Body of pancreas (tissue), 4 donors: ENCODE measurements around the gene EFNA1. TPM values are rescaled to one million over a fixed set of nuclear protein-coding genes. Genes with fewer than 3 reads are reported as not detected.

ENCODE experiments used
- ATAC-seq: fragments of 150-250 bp; one replicate; pipeline ENCODE4 v1.9.1; 2016
- DNase-seq, 4 donors: peaks; one replicate each; pipeline ENCODE4 v3.0.0-alpha.2; 2019
- H3K27ac ChIP-seq, 4 donors: fragments of 200-600 bp; sonication (generic); 1 replicate in 3 of 4; 2 replicates in 1 of 4; pipeline versions ENCODE4 v1.5.1 to v1.6.1; 2016 to 2019; ENCODE audit warnings: mild to moderate bottlenecking in 1 of 4, mixed read lengths in 1 of 4, moderate library complexity in 1 of 4
- H3K27me3 ChIP-seq, 2 donors: fragments of 200-600 bp; sonication (generic); one replicate each; pipeline ENCODE4 v1.6.0; 2016; ENCODE audit warnings: mild to moderate bottlenecking in 1 of 2
- H3K36me3 ChIP-seq, 2 donors: fragments of 200-600 bp; sonication (generic); replicated peaks in 1 of 2; 2 replicates each; pipeline ENCODE4 v1.5.1; 2016; ENCODE audit warnings: low read depth in 2 of 2; ENCODE audit not compliant: insufficient read depth in 1 of 2
- H3K4me1 ChIP-seq: fragments of 200-600 bp; sonication (generic); one replicate; pipeline ENCODE4 v1.6.0; 2016
- H3K4me3 ChIP-seq, 2 donors: fragments of 200-600 bp; sonication (generic); 1 replicate in 1 of 2; 2 replicates in 1 of 2; pipeline ENCODE4 v1.5.1; 2016 to 2019
- H3K9me3 ChIP-seq, 3 donors: fragments of 200-600 bp; sonication (generic); 1 replicate in 2 of 3; 2 replicates in 1 of 3; pipeline ENCODE4 v1.5.1; 2016
- POLR2A ChIP-seq, 3 donors: fragments of 450-650 bp; IDR thresholded peaks; one replicate each; pipeline ENCODE4 v1.6.1; 2016; ENCODE audit warnings: antibody characterized with exemption in 3 of 3, mild to moderate bottlenecking in 2 of 3
- WGBS, 2 donors: methylation state at CpG; one replicate each; pipeline ENCODE4 v1.1.5; 2017; 5-methylcytosine and 5-hydroxymethylcytosine counted together
- intact Hi-C: fragments of 100-400 bp; cut with DNase I; formaldehyde crosslinking; loops from one replicate; pipeline ENCODE4 v1.15.1; 2023
- small RNA-seq: library from RNA; depleted of rRNA; stranded (forward); fragments of <200 nt; gene quantifications from one replicate; pipeline ENCODE3, GENCODE V24; 2016
- total RNA-seq, 2 donors: library from RNA; depleted of rRNA; stranded (reverse); fragments of >200 nt; gene quantifications; one replicate each; pipeline ENCODE4 v1.1.0, GENCODE V29; 2016
- TF ChIP-seq, protein P1 (sequence below), 7 experiments: fragments of 450-650 bp in 4 of 7; fragments of 200-600 bp in 3 of 7; sonication (generic) in 3 of 7; IDR thresholded peaks; one replicate each; pipeline ENCODE4 v1.5.1; 2016 to 2019; ENCODE audit warnings: antibody characterized with exemption in 7 of 7

The EFNA1 gene
- total RNA-seq, 2 donors from 2014 or later = 10.5 to 20.2 TPM

DNA sequence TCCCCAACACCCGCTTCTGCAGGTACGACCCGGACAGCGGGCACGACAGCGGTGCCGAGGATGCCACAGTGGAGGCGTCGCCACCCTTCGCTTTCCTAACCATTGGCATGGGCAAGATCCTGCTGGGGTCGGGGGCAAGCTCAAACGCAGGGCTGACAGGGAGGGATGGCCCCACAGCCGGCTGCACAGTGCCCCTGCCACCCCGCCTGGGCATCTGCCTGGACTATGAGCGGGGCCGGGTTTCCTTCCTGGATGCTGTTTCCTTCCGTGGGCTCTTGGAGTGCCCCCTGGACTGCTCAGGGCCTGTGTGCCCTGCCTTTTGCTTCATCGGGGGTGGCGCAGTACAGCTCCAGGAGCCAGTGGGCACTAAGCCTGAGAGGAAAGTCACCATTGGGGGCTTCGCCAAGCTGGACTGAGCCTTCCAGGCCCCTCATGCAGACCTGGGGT, 56.1 kb downstream of the EFNA1 start:
- TF ChIP-seq POLR2A (IDR thresholded peaks at IDR 0.05) = no peak
- TF ChIP-seq, protein P1, sequence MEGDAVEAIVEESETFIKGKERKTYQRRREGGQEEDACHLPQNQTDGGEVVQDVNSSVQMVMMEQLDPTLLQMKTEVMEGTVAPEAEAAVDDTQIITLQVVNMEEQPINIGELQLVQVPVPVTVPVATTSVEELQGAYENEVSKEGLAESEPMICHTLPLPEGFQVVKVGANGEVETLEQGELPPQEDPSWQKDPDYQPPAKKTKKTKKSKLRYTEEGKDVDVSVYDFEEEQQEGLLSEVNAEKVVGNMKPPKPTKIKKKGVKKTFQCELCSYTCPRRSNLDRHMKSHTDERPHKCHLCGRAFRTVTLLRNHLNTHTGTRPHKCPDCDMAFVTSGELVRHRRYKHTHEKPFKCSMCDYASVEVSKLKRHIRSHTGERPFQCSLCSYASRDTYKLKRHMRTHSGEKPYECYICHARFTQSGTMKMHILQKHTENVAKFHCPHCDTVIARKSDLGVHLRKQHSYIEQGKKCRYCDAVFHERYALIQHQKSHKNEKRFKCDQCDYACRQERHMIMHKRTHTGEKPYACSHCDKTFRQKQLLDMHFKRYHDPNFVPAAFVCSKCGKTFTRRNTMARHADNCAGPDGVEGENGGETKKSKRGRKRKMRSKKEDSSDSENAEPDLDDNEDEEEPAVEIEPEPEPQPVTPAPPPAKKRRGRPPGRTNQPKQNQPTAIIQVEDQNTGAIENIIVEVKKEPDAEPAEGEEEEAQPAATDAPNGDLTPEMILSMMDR (IDR thresholded peaks at IDR 0.05) = no peak
- Histone ChIP-seq H3K4me1 (peaks cover 46% of the 10 kb centered on the region), H3K27ac (peak overlapping the region in 2 of 4 donors; percentile 92), H3K9me3 (no peaks in the 10 kb centered on the region), H3K36me3 (no peaks in the 10 kb centered on the region), H3K27me3 (no peaks in the 10 kb centered on the region), H3K4me3 (no peak overlapping the region)
- ATAC-seq (no peak), DNase-seq (no peak)
- intact Hi-C loops = no loop called here
- 90 to 96% methylated on average over 16 to 17 of the region's 20 CpGs for WGBS, 2 donors

DNA sequence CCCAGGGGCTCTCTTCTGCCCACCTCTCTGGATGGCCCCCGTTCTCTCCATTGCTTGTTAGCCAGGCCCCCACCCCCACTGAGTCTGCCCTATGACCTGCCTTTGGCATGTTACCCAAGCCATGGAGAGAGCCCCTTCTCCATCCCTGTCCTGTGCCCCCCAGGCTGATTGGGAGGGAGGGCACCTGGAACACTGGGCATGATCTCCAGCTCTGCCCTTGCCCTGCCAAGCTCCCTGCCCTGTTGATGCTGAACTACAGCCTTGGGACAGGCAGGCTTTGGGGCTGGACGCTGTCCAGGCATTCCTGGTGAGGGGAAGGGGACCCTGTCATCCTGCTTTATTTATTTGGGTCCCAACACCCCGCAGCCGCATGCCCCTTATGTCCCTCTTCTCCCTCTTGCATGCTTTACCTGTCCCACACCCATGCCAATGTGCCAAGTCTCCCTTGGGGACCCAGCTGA, 56.7 kb downstream of the EFNA1 start:
- WGBS, 2 donors = 54 to 64% methylated on average over 4 of the region's 4 CpGs
- H3K9me3 ChIP-seq = no peaks in the 10 kb centered on the region
- DNase-seq = peak in 1 of 4 donors; percentile 36
- no peaks in the 10 kb centered on the region for H3K36me3 ChIP-seq
- peaks cover 46% of the 10 kb centered on the region for H3K4me1 ChIP-seq
- no peaks in the 10 kb centered on the region for H3K27me3 ChIP-seq
- no peak for ATAC-seq
- no peak for TF ChIP-seq POLR2A (IDR thresholded peaks at IDR 0.05)
- TF ChIP-seq, protein P1 (IDR thresholded peaks at IDR 0.05) = no peak
- intact Hi-C loops = no loop called here
- H3K27ac ChIP-seq = peak overlapping the region; percentile 86 to 94 (median 92)
- H3K4me3 ChIP-seq = no peak overlapping the region

Small RNA genes lying within 50 kb of the gene (small RNA-seq; reads per million reads assigned to genes)
- gene HMGN2P18 (not detected), gene RF00019 (not detected)

Other genes with a start within 250 kb of the EFNA1 start
- 10 to 100 TPM in 1 of 2 donors, 1 to 10 TPM in 1; 7.0 to 18.5 TPM for gene PMVK, start 191.2 kb upstream of the EFNA1 start, total RNA-seq
- 10 to 100 TPM; 26.0 to 60.7 TPM for gene PBXIP1, start 171.8 kb upstream of the EFNA1 start, total RNA-seq
- gene PYGO2, start 166.1 kb upstream of the EFNA1 start, total RNA-seq = 10 to 100 TPM; 10.9 to 15.2 TPM
- 10 to 100 TPM; 38.1 to 45.5 TPM for gene SHC1, start 157.1 kb upstream of the EFNA1 start, total RNA-seq
- gene CKS1B, start 153.2 kb upstream of the EFNA1 start, total RNA-seq = 10 to 100 TPM; 15.6 to 29.0 TPM
- 10 to 100 TPM; 10.1 to 51.4 TPM for gene FLAD1, start 144.5 kb upstream of the EFNA1 start, total RNA-seq
- gene LENEP, start 134.3 kb upstream of the EFNA1 start, total RNA-seq = not detected
- gene ZBTB7B, start 125.1 kb upstream of the EFNA1 start, total RNA-seq = 10 to 100 TPM; 30.1 to 34.3 TPM
- 1 to 10 TPM in 1 of 2 donors, under 1 TPM in 1; 0.33 to 1.8 TPM for gene DCST2, start 94.1 kb upstream of the EFNA1 start, total RNA-seq
- not detected for gene DCST1, start 94.1 kb upstream of the EFNA1 start, total RNA-seq
- gene ADAM15, start 76.6 kb upstream of the EFNA1 start, total RNA-seq = 10 to 100 TPM; 37.2 to 48.5 TPM
- 1 to 10 TPM; 4.7 to 5.6 TPM for gene EFNA4, start 64.1 kb upstream of the EFNA1 start, total RNA-seq
- gene EFNA3, start 49.0 kb upstream of the EFNA1 start, total RNA-seq = 1 to 10 TPM in 1 of 2 donors, not detected in 1; 1.8 TPM
- 10 to 100 TPM; 13.7 to 25.7 TPM for gene SLC50A1, start 8.0 kb downstream of the EFNA1 start, total RNA-seq
- gene DPM3, start 12.7 kb downstream of the EFNA1 start, total RNA-seq = 100 to 1,000 TPM in 1 of 2 donors, 1 to 10 TPM in 1; 6.2 to 106 TPM
- 10 to 100 TPM; 46.4 to 71.5 TPM for gene KRTCAP2, start 45.4 kb downstream of the EFNA1 start, total RNA-seq
- under 1 TPM in 1 of 2 donors, not detected in 1; 0.26 TPM for gene TRIM46, start 46.0 kb downstream of the EFNA1 start, total RNA-seq
- gene THBS3, start 80.0 kb downstream of the EFNA1 start, total RNA-seq = 10 to 100 TPM; 15.0 to 21.1 TPM
- gene MTX1, start 80.8 kb downstream of the EFNA1 start, total RNA-seq = 10 to 100 TPM in 1 of 2 donors, 1 to 10 TPM in 1; 5.9 to 16.3 TPM
- 10 to 100 TPM in 1 of 2 donors, 1 to 10 TPM in 1; 6.2 to 12.2 TPM for gene ENTREP3, start 127.6 kb downstream of the EFNA1 start, total RNA-seq
- gene SCAMP3, start 134.5 kb downstream of the EFNA1 start, total RNA-seq = 10 to 100 TPM; 36.8 to 38.9 TPM
- gene CLK2, start 145.6 kb downstream of the EFNA1 start, total RNA-seq = 10 to 100 TPM; 36.6 to 40.7 TPM
- 1 to 10 TPM; 1.3 to 2.9 TPM for gene HCN3, start 149.6 kb downstream of the EFNA1 start, total RNA-seq
- not detected for gene PKLR, start 173.6 kb downstream of the EFNA1 start, total RNA-seq
- 10 to 100 TPM; 59.7 to 94.3 TPM for gene FDPS, start 181.0 kb downstream of the EFNA1 start, total RNA-seq
- 10 to 100 TPM; 19.4 to 21.3 TPM for gene RUSC1, start 193.0 kb downstream of the EFNA1 start, total RNA-seq